Erythroblast (primary cell): Measurements from ENCODE around the gene TSHZ3.

Source experiments
- DNase-seq, 2 experiments: peaks; one replicate each; lab custom pipeline; 2025; lab: John Stamatoyannopoulos, UW
- GATA1 ChIP-seq: IDR thresholded peaks from 2 replicates; pipeline ENCODE4 v1.6.1; 2011; ENCODE audit warnings: low read depth, mild to moderate bottlenecking, control low read depth, low read length, moderate library complexity
- POLR2A ChIP-seq: IDR thresholded peaks from 2 replicates; pipeline ENCODE4 v1.6.1; 2011; ENCODE audit warnings: mild to moderate bottlenecking, low read length

TSHZ3 gene

DNA sequence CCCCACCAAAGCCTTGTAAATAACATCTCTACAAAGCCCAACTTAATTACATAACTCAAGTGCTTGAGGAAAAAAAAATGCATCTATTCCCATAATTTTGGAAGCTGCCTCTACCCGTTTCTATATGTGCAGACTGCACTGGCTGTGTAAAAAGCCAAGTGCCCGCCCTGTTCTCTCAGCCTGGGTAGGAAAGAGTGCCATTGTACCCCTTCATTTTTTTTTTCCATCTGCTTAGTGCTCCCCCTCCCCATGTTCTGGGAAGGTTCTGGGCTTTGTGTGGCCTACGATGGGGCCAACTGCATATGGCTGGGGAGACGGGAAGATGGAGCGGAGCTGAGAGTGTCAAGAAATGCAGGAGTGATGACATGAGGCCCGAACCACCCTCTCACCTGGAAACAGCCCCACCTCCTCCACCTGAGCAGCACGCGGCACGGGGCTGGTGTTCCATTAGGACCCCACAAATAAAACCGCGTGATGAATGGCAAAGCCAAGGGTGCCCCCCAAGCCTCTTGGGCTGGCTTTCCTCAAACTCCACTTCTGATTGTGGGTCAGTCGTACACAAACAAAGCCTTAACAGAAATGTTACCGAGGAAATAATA, 42.1 kb downstream of the TSHZ3 start:
- no peak for DNase-seq
- no peak for TF ChIP-seq POLR2A

DNA sequence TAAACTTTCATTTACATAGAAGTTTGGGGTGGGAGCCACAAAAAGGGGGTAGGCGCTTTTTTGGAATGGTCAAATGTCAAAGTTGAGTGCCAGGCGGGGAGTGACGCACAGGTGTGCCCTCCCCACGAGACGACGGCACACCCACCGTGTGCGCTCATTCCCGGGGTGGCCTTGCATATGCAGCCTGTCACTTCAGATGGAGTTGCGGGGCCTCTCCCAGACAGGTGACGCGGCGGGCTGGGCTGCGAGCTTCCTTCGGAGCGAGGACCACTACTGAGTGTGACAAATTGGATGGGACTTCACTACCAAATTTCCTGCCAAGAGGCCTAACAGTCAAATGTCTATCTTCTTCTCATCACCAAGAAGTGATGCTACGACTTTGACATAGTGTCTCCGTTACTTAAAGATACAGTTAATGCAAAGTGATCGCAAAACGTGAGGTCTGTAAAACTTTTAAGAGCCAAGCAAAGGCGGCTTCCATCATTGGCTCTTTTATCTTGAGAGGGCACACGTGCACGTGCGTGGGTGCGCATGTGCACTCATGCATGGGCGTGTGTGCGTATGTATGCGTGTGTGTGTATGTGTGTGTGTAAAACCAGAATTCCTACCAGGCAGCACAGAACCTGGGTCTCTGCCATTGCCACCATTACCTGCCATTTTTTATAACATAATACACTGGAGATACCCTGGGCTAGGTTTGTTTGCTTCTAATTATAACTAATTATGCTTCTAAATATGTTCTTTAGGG, 43.1 kb downstream of the TSHZ3 start:
- no peak for DNase-seq
- TF ChIP-seq GATA1 (no peak), POLR2A (no peak)

GRCh38 chr19:31304831-31305312, 44.4 kb downstream of the TSHZ3 start:
- DNase-seq: no peak
- TF ChIP-seq POLR2A: no peak
- TF ChIP-seq GATA1: no peak

DNA sequence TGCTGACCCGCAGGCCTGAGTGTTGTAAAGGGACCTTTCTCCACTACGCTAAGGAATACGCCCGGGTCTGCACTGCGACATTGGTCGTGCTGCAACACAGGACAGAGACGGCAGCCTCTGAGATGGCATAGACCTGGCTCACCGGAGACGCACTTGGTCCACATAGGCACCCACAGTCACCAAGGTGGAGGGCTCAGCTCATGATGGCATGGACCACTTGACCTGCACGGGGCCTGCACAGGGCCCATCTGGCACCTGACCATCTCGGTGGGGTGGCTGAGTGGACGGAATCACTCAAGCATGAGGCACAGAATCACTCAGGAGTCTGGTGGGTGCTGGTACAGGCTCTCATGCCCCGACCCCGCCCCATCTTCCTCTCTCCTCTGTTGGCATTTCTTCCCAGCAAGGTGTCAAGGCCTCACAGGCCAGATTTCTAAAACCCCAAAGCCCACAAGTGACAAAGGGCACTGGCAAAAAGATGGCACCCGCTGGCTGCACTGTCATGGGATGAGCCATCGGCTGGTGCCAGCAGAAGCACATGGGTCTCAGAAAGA, 45.9 kb downstream of the TSHZ3 start:
- TF ChIP-seq POLR2A: no peak
- no peak for TF ChIP-seq GATA1
- DNase-seq: no peak

GRCh38 chr19:31301306-31301980, 47.8 kb downstream of the TSHZ3 start:
- TF ChIP-seq POLR2A: no peak
- no peak for TF ChIP-seq GATA1
- DNase-seq: no peak

DNA sequence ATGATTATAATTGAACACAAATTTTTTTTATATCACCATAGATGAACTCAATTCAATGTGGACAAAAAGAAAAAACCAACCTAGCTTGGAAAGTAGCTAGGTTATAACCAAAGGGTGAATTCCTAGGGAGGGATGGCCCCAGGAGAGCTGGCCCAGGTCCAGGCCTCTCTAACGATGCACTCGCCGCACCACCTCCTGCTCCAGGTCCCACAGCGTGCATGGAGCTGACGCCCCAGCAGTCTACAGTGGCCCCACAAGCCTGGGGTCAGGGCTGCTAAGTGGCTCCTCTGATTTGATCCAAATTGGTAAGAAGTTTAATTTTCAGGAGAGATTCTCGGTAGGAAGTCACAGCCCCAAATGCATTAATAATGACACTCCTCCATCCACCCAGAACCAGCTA, 48.8 kb downstream of the TSHZ3 start:
- no peak for TF ChIP-seq GATA1
- TF ChIP-seq POLR2A: no peak
- no peak for DNase-seq

DNA sequence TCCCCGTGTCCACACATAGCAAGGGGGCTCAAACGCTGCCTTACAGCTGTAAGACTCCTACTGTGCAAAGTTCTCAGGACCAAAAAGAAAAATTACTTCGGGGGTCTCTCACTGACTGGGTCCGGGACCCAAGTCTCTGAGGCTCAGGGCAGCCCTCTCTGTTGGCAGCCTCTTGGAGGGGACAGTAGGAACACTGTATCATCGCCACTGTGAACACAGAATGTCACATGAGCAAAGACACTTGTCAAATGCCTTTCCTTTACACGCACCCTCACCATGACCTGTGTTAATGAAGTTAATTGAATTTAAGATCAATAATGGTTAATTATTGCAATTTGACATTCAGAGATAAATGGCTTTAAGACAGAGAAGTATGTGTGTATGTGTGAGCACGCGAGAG, 49.6 kb downstream of the TSHZ3 start:
- TF ChIP-seq POLR2A (no peak), GATA1 (no peak)
- no peak for DNase-seq

- TF ChIP-seq GATA1 (no peak), POLR2A (no peak)
- no peak for DNase-seq
These were observed 51.2 kb downstream of the TSHZ3 start for GRCh38 chr19:31297991-31298390.

GRCh38 chr19:31296741-31297390, 52.4 kb downstream of the TSHZ3 start:
- no peak for TF ChIP-seq GATA1
- TF ChIP-seq POLR2A: no peak
- no peak for DNase-seq

DNA sequence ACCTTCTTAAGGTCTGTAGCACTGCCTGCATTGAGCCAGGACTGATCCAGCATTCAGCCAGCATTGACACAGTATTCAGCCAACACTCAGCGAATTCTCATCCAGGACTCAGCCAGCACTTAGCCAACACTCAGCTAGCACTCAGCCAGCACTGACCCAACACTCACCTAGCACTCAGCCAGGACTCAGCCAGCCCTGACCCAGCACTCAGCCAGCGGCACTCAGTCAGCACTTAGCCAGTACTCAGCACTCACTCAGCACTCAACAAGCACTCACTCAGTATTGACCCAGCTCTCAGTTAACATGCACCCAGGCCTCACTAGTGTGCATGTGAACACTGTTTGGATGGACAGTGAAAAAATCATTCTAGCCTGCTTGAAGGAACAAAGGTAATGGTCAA, 55.0 kb downstream of the TSHZ3 start:
- no peak for TF ChIP-seq POLR2A
- TF ChIP-seq GATA1: no peak
- DNase-seq: no peak

DNA sequence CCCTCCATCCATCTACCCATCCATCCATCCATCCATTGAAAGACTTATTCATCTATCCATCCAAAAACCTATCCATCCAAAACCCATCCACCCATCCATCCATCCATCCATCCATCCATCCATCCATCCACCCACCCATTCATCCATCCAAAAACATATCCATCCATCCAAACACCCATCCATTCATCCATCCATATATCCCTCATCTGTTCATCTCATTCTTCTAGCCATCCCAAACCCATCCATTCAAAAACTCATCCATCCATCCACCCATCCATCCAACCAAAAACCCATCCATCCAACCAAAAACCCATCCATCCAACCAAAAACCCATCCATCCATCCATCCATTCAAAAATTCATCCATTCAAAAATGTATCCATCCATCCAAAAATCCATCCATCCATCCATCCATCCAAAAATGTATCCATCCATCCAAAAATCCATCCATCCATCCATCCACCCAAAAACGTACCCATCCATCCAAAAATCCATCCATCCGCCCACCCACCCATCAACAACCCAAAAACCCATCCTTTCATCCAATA, 56.5 kb downstream of the TSHZ3 start:
- no peak for DNase-seq
- no peak for TF ChIP-seq GATA1
- no peak for TF ChIP-seq POLR2A

GRCh38 chr19:31290931-31291590, 58.2 kb downstream of the TSHZ3 start:
- TF ChIP-seq GATA1 (no peak), POLR2A (no peak)
- no peak for DNase-seq

DNA sequence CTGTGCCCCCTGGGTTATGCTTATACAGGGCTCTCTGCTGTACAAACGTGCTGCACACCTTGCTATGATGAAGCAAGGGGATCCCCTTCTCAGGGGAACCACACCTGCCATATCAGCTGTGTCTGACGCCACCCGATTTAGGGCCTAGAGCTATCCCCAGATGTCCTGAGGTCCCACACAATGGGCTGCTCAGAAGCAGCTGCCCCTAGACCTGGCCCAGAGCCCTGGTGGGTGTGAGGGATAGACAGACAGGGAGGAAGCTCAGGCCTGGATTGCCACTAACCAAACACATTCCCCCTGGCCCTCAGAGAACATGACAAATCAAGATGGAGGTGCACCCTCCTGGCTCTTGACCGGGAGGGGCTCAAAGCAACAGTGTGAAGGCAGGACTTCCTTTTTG, 59.3 kb downstream of the TSHZ3 start:
- TF ChIP-seq POLR2A: no peak
- TF ChIP-seq GATA1: no peak
- DNase-seq: no peak
